Uterus (tissue), 2 donors: Measurements from ENCODE around the gene ANKRD65.

Experiments used
- CTCF ChIP-seq, 4 experiments: fragments of 200-600 bp in 2 of 4; fragments of 450-650 bp in 2 of 4; sonication (generic) in 2 of 4; IDR thresholded peaks; one replicate each; pipeline ENCODE4 v1.5.1; 2016 to 2019; ENCODE audit warnings: antibody characterized with exemption in 4 of 4, mild to moderate bottlenecking in 2 of 4, moderate library complexity in 1 of 4
- POLR2A ChIP-seq, 2 donors: fragments of 450-650 bp; IDR thresholded peaks; one replicate each; pipeline ENCODE4 v1.6.1; 2016; ENCODE audit warnings: antibody characterized with exemption in 2 of 2, mild to moderate bottlenecking in 1 of 2, moderate library complexity in 1 of 2

GRCh38 chr1:1393428-1393827 is 27.6 kb downstream of the ANKRD65 start:
- no peak for TF ChIP-seq CTCF (IDR thresholded peaks at IDR 0.05)
- TF ChIP-seq POLR2A (IDR thresholded peaks at IDR 0.05): no peak
